Mesendoderm (in vitro differentiated cells): ENCODE measurements around the gene CDY2A. TPM values are rescaled to one million over a fixed set of nuclear protein-coding genes. Genes with fewer than 3 reads are reported as not detected.
"Not testable (repeated sequence)": the region's sequence is repeated elsewhere in the genome, so short reads cannot be mapped to it uniquely, and the experiment has no call there.

Experiments used
- DNase-seq: peaks from one replicate; pipeline ENCODE4 v3.0.0; 2013
- H2AK5ac ChIP-seq: 2 replicates; pipeline ENCODE4 v1.6.1; 2013; ENCODE audit warnings: low read length, inconsistent platforms
- H2BK120ac ChIP-seq: 2 replicates; pipeline ENCODE4 v1.6.1; 2013; ENCODE audit warnings: low read depth, mild to moderate bottlenecking, low read length, moderate library complexity, mixed read lengths
- H2BK15ac ChIP-seq: replicated peaks from 2 replicates; pipeline ENCODE4 v1.6.1; 2013; ENCODE audit warnings: low read depth, mild to moderate bottlenecking, moderate library complexity
- H2BK5ac ChIP-seq: 2 replicates; pipeline ENCODE4 v1.6.1; 2013; ENCODE audit warnings: low read length, inconsistent platforms
- H3K18ac ChIP-seq: 2 replicates; pipeline ENCODE4 v1.6.1; 2013; ENCODE audit warnings: mild to moderate bottlenecking, low read length, mixed read lengths
- H3K23ac ChIP-seq: one replicate; pipeline ENCODE4 v1.6.1; 2013; ENCODE audit warnings: low read length
- H3K27ac ChIP-seq: 2 replicates; pipeline ENCODE4 v1.5.1; 2013; ENCODE audit warnings: low read depth, mild to moderate bottlenecking, inconsistent platforms, low read length, moderate library complexity
- H3K27me3 ChIP-seq: 2 replicates; pipeline ENCODE4 v1.6.1; 2013; ENCODE audit warnings: low read length, control low read depth, mild to moderate bottlenecking, inconsistent platforms; ENCODE audit not compliant: insufficient read depth, poor library complexity
- H3K36me3 ChIP-seq: 2 replicates; pipeline ENCODE4 v1.6.1; 2013; ENCODE audit warnings: low read length, inconsistent platforms; ENCODE audit not compliant: control insufficient read depth, insufficient read depth
- H3K4ac ChIP-seq: one replicate; pipeline ENCODE4 v1.6.1; 2013; ENCODE audit warnings: low read depth, mild to moderate bottlenecking, low read length, moderate library complexity
- H3K4me1 ChIP-seq: 2 replicates; pipeline ENCODE4 v1.6.1; 2013; ENCODE audit warnings: low read depth, low read length, inconsistent platforms; ENCODE audit not compliant: control insufficient read depth
- H3K4me2 ChIP-seq: 2 replicates; pipeline ENCODE4 v1.6.1; 2013; ENCODE audit warnings: low read length
- H3K4me3 ChIP-seq: 2 replicates; pipeline ENCODE4 v1.5.1; 2013; ENCODE audit warnings: mild to moderate bottlenecking, low read length
- H3K56ac ChIP-seq: one replicate; pipeline ENCODE4 v1.6.1; 2013; ENCODE audit warnings: low read length
- H3K79me1 ChIP-seq: 2 replicates; pipeline ENCODE4 v1.6.1; 2013; ENCODE audit warnings: low read length, inconsistent platforms
- H3K79me2 ChIP-seq: 2 replicates; pipeline ENCODE4 v1.6.1; 2013; ENCODE audit warnings: mild to moderate bottlenecking, low read length; ENCODE audit not compliant: control insufficient read depth, insufficient read depth
- H3K9ac ChIP-seq: 2 replicates; pipeline ENCODE4 v1.6.1; 2013; ENCODE audit warnings: low read length, inconsistent platforms
- H4K5ac ChIP-seq: one replicate; pipeline ENCODE4 v1.6.1; 2013; ENCODE audit warnings: low read length
- H4K8ac ChIP-seq: one replicate; pipeline ENCODE4 v1.6.1; 2013; ENCODE audit warnings: low read depth, mild to moderate bottlenecking, control low read depth, low read length, moderate library complexity
- WGBS: extraction: QIAGEN DNeasy Blood & Tissue Kit; methylation state at CpG from one replicate; pipeline ENCODE4 v1.1.7; 2013; ENCODE audit warnings: low lambda C conversion rate, missing lambda C conversion rate; ENCODE audit not compliant: insufficient coverage; ENCODE audit errors: extremely low coverage; 5-methylcytosine and 5-hydroxymethylcytosine counted together
- polyA plus RNA-seq, 2 experiments: library from polyadenylated mRNA; stranded (reverse); fragments of 200-250 nt; gene quantifications; one replicate each; pipeline ENCODE4 v1.2.3, GENCODE V29; 2013

Gene CDY2A
- polyA plus RNA-seq (2013, experiment 1 of 2): not detected
- not detected for polyA plus RNA-seq (2013, experiment 2 of 2)

- H3K4me2 ChIP-seq, H3K4me1 ChIP-seq, H2BK15ac ChIP-seq, H3K79me2 ChIP-seq, H2BK120ac ChIP-seq, H2BK5ac ChIP-seq, H3K56ac ChIP-seq, H4K8ac ChIP-seq, H3K27me3 ChIP-seq, H3K23ac ChIP-seq, H4K5ac ChIP-seq, H3K36me3 ChIP-seq, H3K27ac ChIP-seq, DNase-seq, H3K4ac ChIP-seq, H3K79me1 ChIP-seq, H3K18ac ChIP-seq, H3K9ac ChIP-seq, H2AK5ac ChIP-seq, H3K4me3 ChIP-seq: not testable (repeated sequence)
- WGBS: no CpG with 5 or more reads among the region's 2 CpGs
These were observed at the start of gene CDY2A for GRCh38 chrY:18025487-18025886. TSS of gene CDY2A (plus strand) at chrY:18025787. CDS start at chrY:18026115, 328 bp downstream.

- H3K4me1 ChIP-seq, H3K4ac ChIP-seq, H3K36me3 ChIP-seq, H3K18ac ChIP-seq, H3K79me1 ChIP-seq, H4K5ac ChIP-seq, H3K4me2 ChIP-seq, H3K9ac ChIP-seq, H3K23ac ChIP-seq, H4K8ac ChIP-seq, H2BK5ac ChIP-seq, DNase-seq, H2BK15ac ChIP-seq, H2AK5ac ChIP-seq, H3K27ac ChIP-seq, H3K27me3 ChIP-seq, H3K56ac ChIP-seq, H2BK120ac ChIP-seq, H3K79me2 ChIP-seq, H3K4me3 ChIP-seq: not testable (repeated sequence)
- no CpG with 5 or more reads among the region's 3 CpGs for WGBS
These were observed 28.0 kb upstream of the CDY2A start for GRCh38 chrY:17997586-17997985.

- H3K18ac ChIP-seq, H3K27ac ChIP-seq, H2AK5ac ChIP-seq, H3K4me2 ChIP-seq, H3K79me1 ChIP-seq, H2BK15ac ChIP-seq, H2BK120ac ChIP-seq, H3K9ac ChIP-seq, H3K56ac ChIP-seq, H2BK5ac ChIP-seq, H3K27me3 ChIP-seq, H4K8ac ChIP-seq, H3K79me2 ChIP-seq, H3K4ac ChIP-seq, H3K4me1 ChIP-seq, DNase-seq, H3K23ac ChIP-seq, H3K4me3 ChIP-seq, H3K36me3 ChIP-seq, H4K5ac ChIP-seq: not testable (repeated sequence)
- WGBS: no CpG with 5 or more reads among the region's 2 CpGs
These were observed 27.3 kb upstream of the CDY2A start for GRCh38 chrY:17998266-17998665.

GRCh38 chrY:18023897-18024296 lies 1.7 kb upstream of the CDY2A start:
- H3K36me3 ChIP-seq, H3K4ac ChIP-seq, H3K79me2 ChIP-seq, H3K9ac ChIP-seq, H4K8ac ChIP-seq, H3K4me1 ChIP-seq, H3K4me2 ChIP-seq, H3K27ac ChIP-seq, H3K56ac ChIP-seq, H2BK120ac ChIP-seq, H3K79me1 ChIP-seq, H3K18ac ChIP-seq, H3K23ac ChIP-seq, H3K27me3 ChIP-seq, DNase-seq, H3K4me3 ChIP-seq, H2BK15ac ChIP-seq, H4K5ac ChIP-seq, H2AK5ac ChIP-seq, H2BK5ac ChIP-seq: not testable (repeated sequence)
- WGBS: no CpG with 5 or more reads among the region's 2 CpGs

- not testable (repeated sequence) for H2BK5ac ChIP-seq, H3K56ac ChIP-seq, H3K18ac ChIP-seq, H3K23ac ChIP-seq, H2AK5ac ChIP-seq, DNase-seq, H3K4me3 ChIP-seq, H3K4me2 ChIP-seq, H2BK15ac ChIP-seq, H4K5ac ChIP-seq, H3K79me1 ChIP-seq, H3K9ac ChIP-seq, H3K27me3 ChIP-seq, H4K8ac ChIP-seq, H3K27ac ChIP-seq, H3K4me1 ChIP-seq, H3K4ac ChIP-seq, H3K79me2 ChIP-seq, H3K36me3 ChIP-seq, H2BK120ac ChIP-seq
- WGBS: no CpG with 5 or more reads among the region's 1 CpG
These were observed 3.3 kb downstream of the CDY2A start for GRCh38 chrY:18028845-18029244.

- no CpG with 5 or more reads among the region's 3 CpGs for WGBS
- H3K23ac ChIP-seq, H4K8ac ChIP-seq, H2BK120ac ChIP-seq, H3K9ac ChIP-seq, H3K27me3 ChIP-seq, H3K79me2 ChIP-seq, H2BK15ac ChIP-seq, DNase-seq, H3K4ac ChIP-seq, H3K4me2 ChIP-seq, H4K5ac ChIP-seq, H3K18ac ChIP-seq, H2BK5ac ChIP-seq, H3K27ac ChIP-seq, H3K56ac ChIP-seq, H3K4me1 ChIP-seq, H2AK5ac ChIP-seq, H3K4me3 ChIP-seq, H3K79me1 ChIP-seq, H3K36me3 ChIP-seq: not testable (repeated sequence)
These were observed 4.6 kb downstream of the CDY2A start for GRCh38 chrY:18030178-18030577.
